ENCODE data around the gene PPM1K.
"Not testable (repeated sequence)": the region's sequence is repeated elsewhere in the genome, so short reads cannot be mapped to it uniquely, and the experiment has no call there.

PPM1K gene

GRCh38 chr4:88284439-88285234, at the start of gene PPM1K:
PPM1K (minus strand) TSS chr4:88284561; CDS start chr4:88278583, 5,978 bp downstream.
- peak; percentile 87 for FAIRE-seq

- no peak for FAIRE-seq
Observed at GRCh38 chr4:88333741-88334405, 49.5 kb upstream of the PPM1K start.

- no peak for FAIRE-seq
Observed at GRCh38 chr4:88327665-88328064, 43.3 kb upstream of the PPM1K start.

DNA sequence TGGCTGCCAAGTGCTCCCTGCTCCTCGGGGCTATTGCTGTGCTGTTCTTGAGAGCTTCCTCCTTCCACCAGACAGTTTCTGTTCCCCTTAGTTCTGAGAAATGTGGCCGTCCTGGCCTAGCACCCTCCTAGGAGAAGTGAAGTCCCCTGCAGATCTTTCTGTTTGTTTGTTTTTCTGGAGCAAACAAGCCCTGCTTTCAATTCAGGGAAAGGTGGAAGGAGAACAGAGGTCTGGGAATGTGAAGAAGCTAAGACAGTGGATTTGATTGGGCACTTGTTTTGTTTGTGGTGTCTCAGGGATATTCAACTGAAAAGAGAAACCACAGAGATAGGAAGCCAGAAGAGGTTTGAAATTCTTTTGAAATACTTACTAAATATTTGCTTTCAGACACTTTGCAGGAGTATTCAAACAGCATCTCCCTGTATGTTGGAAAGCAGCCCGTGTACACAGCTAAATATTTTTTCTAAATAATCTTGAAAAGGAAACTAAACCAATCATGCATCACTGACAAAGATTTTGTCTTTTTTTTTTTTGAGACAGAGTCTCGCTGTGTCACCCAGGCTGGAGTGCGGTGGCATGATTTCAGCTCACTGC, 36.5 kb upstream of the PPM1K start:
- FAIRE-seq: no peak

GRCh38 chr4:88320224-88320779, 35.9 kb upstream of the PPM1K start:
- FAIRE-seq: no peak

- FAIRE-seq: no peak
Observed at GRCh38 chr4:88318751-88319350, 34.5 kb upstream of the PPM1K start.

DNA sequence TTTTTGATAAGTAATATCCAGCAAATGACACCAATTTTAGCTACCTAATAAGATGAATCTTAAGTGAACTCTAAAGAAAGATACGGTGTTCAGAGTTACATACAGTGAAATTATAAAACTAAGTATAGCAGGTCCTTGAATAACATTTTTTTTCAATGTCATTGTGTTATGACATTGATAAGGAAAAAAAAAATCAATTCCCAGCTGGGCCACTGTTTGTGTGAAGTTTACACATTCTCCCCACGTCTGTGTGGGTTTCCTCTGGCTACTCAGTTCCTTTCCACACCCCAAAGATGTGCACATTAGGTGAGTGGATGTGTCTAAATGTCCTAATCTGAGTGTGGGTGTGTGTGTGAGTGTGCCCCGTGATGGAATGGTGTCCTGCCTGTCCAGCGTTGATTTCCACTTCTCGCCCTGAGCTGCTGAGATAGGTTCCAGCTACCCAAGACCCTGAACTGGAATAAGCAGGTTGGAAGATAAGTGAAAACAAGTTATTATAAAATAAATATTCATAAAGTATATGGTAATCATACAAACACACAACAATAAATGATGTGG, 31.2 kb upstream of the PPM1K start:
- FAIRE-seq: no peak

- not testable (repeated sequence) for FAIRE-seq
Observed at GRCh38 chr4:88313088-88313624, 28.8 kb upstream of the PPM1K start.

GRCh38 chr4:88308587-88308986, 24.2 kb upstream of the PPM1K start:
- no peak for FAIRE-seq

DNA sequence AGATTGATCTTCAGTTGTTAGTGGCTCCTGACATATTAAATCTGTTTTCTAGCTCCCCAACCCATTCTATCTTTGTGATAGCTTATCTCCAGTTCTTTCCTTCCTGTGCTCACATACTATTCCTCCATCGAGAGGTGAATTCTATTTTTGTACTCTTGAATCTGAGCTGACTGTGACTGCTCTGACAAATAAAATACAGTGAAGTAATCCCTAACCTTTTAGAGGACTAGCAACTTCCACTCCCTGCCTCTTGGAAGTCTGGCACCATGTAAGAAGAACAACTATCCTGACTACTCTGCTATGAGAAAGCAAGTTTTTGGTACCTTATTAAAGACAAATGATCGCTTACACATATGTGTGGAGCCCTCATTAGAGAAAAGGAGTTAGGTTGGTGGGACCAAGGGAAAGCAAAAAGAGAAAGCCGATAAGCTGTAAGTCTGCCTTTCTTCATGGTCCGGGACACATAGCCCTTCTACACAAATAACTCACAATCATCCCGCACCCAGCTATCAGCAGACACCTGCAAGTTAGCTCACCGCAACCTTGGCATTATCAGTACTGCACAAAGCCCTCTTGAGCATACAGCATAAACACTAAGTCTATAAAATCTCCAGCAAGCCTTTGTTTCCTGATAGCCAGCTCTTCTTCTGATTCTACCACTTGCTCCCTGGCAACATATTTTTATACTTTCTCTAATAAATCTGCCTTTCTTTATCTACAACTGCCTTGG, 13.5 kb upstream of the PPM1K start:
- no peak for FAIRE-seq

DNA sequence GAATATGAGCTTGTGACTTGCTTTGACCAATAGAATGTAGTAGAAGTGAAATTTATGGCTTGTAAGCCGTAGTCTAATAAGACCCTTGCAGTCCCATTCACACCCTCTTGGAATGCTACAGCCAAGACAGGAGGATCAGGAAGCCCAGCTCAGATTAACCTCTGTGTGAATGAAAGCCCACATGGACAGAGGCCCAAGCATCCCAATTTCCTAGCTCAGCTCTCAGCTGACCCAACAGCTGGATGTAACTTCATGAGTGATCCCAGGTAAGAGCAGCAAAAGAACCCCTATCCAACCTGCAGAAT, 12.8 kb upstream of the PPM1K start:
- no peak for FAIRE-seq

DNA sequence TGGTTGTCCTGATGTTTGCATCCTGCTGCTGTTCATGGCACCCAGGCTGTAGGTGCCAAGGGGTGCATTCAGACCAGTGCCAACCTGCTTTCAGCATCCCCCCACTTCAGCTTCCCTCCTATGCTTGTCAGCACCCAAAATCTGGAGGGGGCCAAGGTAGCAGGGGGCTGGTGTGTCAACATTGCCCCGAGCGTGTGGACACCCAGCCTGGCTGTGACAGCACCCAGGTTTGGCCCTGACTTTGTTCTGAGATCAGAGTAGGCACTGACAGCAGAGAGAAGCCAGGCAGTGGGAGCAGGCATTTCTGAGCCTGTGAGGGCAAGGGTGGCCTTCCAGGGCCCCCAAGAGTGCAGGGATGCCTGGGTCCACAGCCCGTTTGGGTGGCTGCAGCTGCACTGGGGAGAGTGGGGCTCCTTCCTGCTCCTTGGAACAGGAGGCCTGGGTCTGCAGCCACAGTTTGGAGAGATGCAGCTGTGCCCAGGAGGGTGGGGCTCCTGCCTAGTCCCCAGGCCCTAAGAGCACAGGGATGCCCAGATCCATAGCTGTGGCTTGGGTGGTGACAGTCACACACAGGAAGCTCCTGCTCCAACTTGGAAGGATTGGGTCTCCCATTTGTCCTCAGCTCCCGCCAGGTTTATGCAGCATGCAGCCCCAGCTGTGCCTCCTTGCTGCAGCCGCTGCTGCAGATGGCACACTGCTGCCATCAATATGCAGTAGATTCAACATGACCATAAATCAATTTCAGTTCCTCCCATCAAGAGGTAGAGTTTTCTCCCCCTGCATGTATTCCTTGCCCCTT, 12.3 kb upstream of the PPM1K start:
- no peak for FAIRE-seq

- no peak for FAIRE-seq
Observed at GRCh38 chr4:88295656-88296055, 11.3 kb upstream of the PPM1K start.

- no peak for FAIRE-seq
Observed at GRCh38 chr4:88291003-88291402, 6.6 kb upstream of the PPM1K start.

DNA sequence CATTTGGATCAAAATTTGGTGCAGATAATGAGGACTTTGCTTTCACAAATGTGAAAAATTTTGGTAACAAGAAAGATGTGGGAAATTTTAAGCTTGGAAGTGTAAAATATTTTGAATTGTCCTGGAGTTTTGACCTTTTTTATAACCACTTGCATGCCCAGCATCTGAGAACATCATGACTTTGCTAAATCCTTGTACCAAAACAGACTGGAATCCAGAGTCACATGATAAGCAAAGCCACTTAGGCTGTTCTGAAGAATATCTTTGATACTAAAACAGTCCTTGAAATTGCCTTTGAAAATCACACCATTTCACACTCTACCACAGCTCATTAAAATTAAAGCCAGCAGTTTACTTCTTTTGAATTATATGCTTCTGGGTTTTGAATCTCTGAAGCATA, 2.5 kb upstream of the PPM1K start:
- no peak for FAIRE-seq

DNA sequence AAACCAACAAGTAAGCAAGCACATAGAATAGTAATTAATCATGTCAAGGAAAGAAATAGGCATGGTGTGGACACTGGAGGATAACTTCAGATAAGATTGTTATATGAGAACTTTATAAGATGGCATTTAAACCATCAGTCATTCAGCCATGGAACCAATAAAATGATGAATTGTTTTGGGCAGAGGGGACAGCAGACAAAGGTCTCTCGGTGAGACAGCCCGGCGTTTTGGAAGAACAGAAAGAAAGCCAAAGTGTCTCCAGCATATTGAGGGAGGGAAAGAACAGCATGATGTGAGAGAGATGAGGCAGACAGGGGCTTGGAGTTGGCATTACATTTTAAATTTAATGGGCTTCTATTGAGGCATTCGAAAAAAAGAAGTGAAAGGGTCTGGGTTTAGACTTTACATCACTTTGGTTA, 883 bp upstream of the PPM1K start:
- no peak for FAIRE-seq

GRCh38 chr4:88283661-88284438, 511 bp downstream of the PPM1K start:
- no peak for FAIRE-seq

- FAIRE-seq: no peak
Observed at GRCh38 chr4:88280228-88280795, 4.0 kb downstream of the PPM1K start.

GRCh38 chr4:88277711-88278225, 6.6 kb downstream of the PPM1K start:
- FAIRE-seq: no peak
